LoVo (cell line): ENCODE results near the gene LAMA2.
A peak's percentile ranks its signal among the peaks of the same experiment; 100 is the strongest.

Experiments
- DNase-seq: peaks from one replicate; pipeline ENCODE4 v3.0.0-alpha.2; 2016; ENCODE audit warnings: low spot score

LAMA2 gene

GRCh38 chr6:129270450-129270849 is 387.5 kb downstream of the LAMA2 start:
- DNase-seq, result no peak

GRCh38 chr6:129273161-129273560 is 390.2 kb downstream of the LAMA2 start:
- DNase-seq, result no peak

GRCh38 chr6:129276461-129276860 is 393.5 kb downstream of the LAMA2 start:
- no peak for DNase-seq

GRCh38 chr6:129276986-129277385 is 394.0 kb downstream of the LAMA2 start:
- DNase-seq, result no peak

GRCh38 chr6:129279343-129280292 is 396.7 kb downstream of the LAMA2 start:
- DNase-seq, result no peak

- no peak for DNase-seq
Measured at GRCh38 chr6:129280293-129280644, 397.3 kb downstream of the LAMA2 start.

- no peak for DNase-seq
Measured at GRCh38 chr6:129280749-129281148, 397.8 kb downstream of the LAMA2 start.

GRCh38 chr6:129281168-129281796 is 398.3 kb downstream of the LAMA2 start:
- DNase-seq, result no peak

GRCh38 chr6:129282019-129282418 is 399.1 kb downstream of the LAMA2 start:
- no peak for DNase-seq

- no peak for DNase-seq
Measured at GRCh38 chr6:129284225-129284624, 401.3 kb downstream of the LAMA2 start.

- DNase-seq, result no peak
Measured at GRCh38 chr6:129287231-129288177, 404.6 kb downstream of the LAMA2 start.

GRCh38 chr6:129289442-129289841 is 406.5 kb downstream of the LAMA2 start:
- DNase-seq, result no peak

- DNase-seq, result no peak
Measured at GRCh38 chr6:129292836-129293235, 409.9 kb downstream of the LAMA2 start.

GRCh38 chr6:129297592-129297991 is 414.7 kb downstream of the LAMA2 start:
- no peak for DNase-seq

GRCh38 chr6:129302671-129303070 is 419.7 kb downstream of the LAMA2 start:
- DNase-seq, result no peak

GRCh38 chr6:129306826-129307225 is 423.9 kb downstream of the LAMA2 start:
- peak; percentile 15 for DNase-seq

GRCh38 chr6:129307845-129308244 is 424.9 kb downstream of the LAMA2 start:
- DNase-seq, result no peak

- no peak for DNase-seq
Measured at GRCh38 chr6:129309154-129309553, 426.2 kb downstream of the LAMA2 start.

GRCh38 chr6:129312880-129313279 is 429.9 kb downstream of the LAMA2 start:
- DNase-seq, result peak; percentile 19

- no peak for DNase-seq
Measured at GRCh38 chr6:129314575-129314974, 431.6 kb downstream of the LAMA2 start.

GRCh38 chr6:129317931-129318820 is 435.2 kb downstream of the LAMA2 start:
- DNase-seq, result peak; percentile 64
